DND-41 (cell line): ENCODE measurements around the gene SEMA4G.
A peak's percentile ranks its signal among the peaks of the same experiment; 100 is the strongest.

Source experiments
- EZH2 ChIP-seq: IDR thresholded peaks from 3 replicates; pipeline ENCODE4 v1.6.1; 2012; ENCODE audit warnings: borderline replicate concordance, low read depth, mild to moderate bottlenecking, moderate library complexity, low read length, inconsistent platforms; ENCODE audit not compliant: severe bottlenecking
- TF ChIP-seq, protein P1 (sequence below): IDR thresholded peaks from 2 replicates; pipeline ENCODE4 v1.5.1; 2012; ENCODE audit warnings: borderline replicate concordance, low read length, moderate library complexity, mild to moderate bottlenecking; ENCODE audit not compliant: poor library complexity, severe bottlenecking; ENCODE audit errors: extremely low read depth

GRCh38 chr10:101012525-101013364 lies 43.4 kb downstream of the SEMA4G start:
- TF ChIP-seq, protein P1, sequence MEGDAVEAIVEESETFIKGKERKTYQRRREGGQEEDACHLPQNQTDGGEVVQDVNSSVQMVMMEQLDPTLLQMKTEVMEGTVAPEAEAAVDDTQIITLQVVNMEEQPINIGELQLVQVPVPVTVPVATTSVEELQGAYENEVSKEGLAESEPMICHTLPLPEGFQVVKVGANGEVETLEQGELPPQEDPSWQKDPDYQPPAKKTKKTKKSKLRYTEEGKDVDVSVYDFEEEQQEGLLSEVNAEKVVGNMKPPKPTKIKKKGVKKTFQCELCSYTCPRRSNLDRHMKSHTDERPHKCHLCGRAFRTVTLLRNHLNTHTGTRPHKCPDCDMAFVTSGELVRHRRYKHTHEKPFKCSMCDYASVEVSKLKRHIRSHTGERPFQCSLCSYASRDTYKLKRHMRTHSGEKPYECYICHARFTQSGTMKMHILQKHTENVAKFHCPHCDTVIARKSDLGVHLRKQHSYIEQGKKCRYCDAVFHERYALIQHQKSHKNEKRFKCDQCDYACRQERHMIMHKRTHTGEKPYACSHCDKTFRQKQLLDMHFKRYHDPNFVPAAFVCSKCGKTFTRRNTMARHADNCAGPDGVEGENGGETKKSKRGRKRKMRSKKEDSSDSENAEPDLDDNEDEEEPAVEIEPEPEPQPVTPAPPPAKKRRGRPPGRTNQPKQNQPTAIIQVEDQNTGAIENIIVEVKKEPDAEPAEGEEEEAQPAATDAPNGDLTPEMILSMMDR, result peak; percentile 89
- TF ChIP-seq EZH2, result no peak
